GM23338 (cell line): ENCODE data around the gene TMEM132D. TPM values are rescaled to one million over a fixed set of nuclear protein-coding genes. Genes with fewer than 3 reads are reported as not detected.

Source experiments
- ATAC-seq: fragments of 200-7000 bp; cut with Tn5 transposase; 3 replicates; pipeline ENCODE4 v1.9.1; 2020
- DNase-seq: peaks from one replicate; pipeline ENCODE4 v3.0.0-alpha.2; 2015; ENCODE audit warnings: low spot score
- H2AFZ ChIP-seq: fragments of 200-600 bp; sonication (generic); 2 replicates; pipeline ENCODE4 v1.8.0; 2016; ENCODE audit warnings: antibody characterized with exemption, mild to moderate bottlenecking, moderate library complexity
- H3F3A ChIP-seq: fragments of 200-600 bp; sonication (generic); replicated peaks from 2 replicates; pipeline ENCODE4 v1.8.0; 2017; ENCODE audit warnings: antibody characterized with exemption, mixed run types, low read depth
- H3K27ac ChIP-seq: fragments of 200-600 bp; sonication (generic); 2 replicates; pipeline ENCODE4 v1.6.1; 2016; ENCODE audit warnings: low read depth
- H3K27me3 ChIP-seq: fragments of 200-600 bp; sonication (generic); 2 replicates; pipeline ENCODE4 v1.8.0; 2016; ENCODE audit warnings: mild to moderate bottlenecking, mixed run types, moderate library complexity; ENCODE audit not compliant: insufficient read depth
- H3K36me3 ChIP-seq: fragments of 200-600 bp; sonication (generic); 2 replicates; pipeline ENCODE4 v1.8.0; 2016; ENCODE audit warnings: mild to moderate bottlenecking; ENCODE audit not compliant: insufficient read depth
- H3K4me1 ChIP-seq: fragments of 200-600 bp; sonication (generic); 2 replicates; pipeline ENCODE4 v1.8.0; 2016; ENCODE audit warnings: mild to moderate bottlenecking, moderate library complexity; ENCODE audit not compliant: insufficient read depth
- H3K4me2 ChIP-seq: fragments of 200-600 bp; sonication (generic); 2 replicates; pipeline ENCODE4 v1.7.1; 2017; ENCODE audit warnings: mixed run types
- H3K4me3 ChIP-seq: fragments of 200-600 bp; sonication (generic); 2 replicates; pipeline ENCODE4 v1.6.1; 2016; ENCODE audit warnings: mixed run types
- H3K79me2 ChIP-seq: fragments of 200-600 bp; sonication (generic); replicated peaks from 2 replicates; pipeline ENCODE4 v1.8.0; 2017; ENCODE audit warnings: mild to moderate bottlenecking; ENCODE audit not compliant: insufficient read depth
- H3K9me2 ChIP-seq: fragments of 200-600 bp; sonication (generic); 2 replicates; pipeline ENCODE4 v1.8.0; 2017; ENCODE audit not compliant: insufficient read depth
- H4K20me1 ChIP-seq: fragments of 200-600 bp; sonication (generic); replicated peaks from 2 replicates; pipeline ENCODE4 v1.8.0; 2017; ENCODE audit warnings: mild to moderate bottlenecking; ENCODE audit not compliant: insufficient read depth
- H3K27ac Mint-ChIP-seq: 2 replicates; pipeline ENCODE4 v1.8.0; 2020; ENCODE audit warnings: inconsistent platforms, mild to moderate bottlenecking, moderate library complexity, mixed read lengths
- H3K27me3 Mint-ChIP-seq: 3 replicates; pipeline ENCODE4 v1.8.0; 2022; ENCODE audit warnings: low read depth, mild to moderate bottlenecking, moderate library complexity, mixed read lengths, inconsistent platforms; ENCODE audit not compliant: insufficient read depth, poor library complexity
- H3K36me3 Mint-ChIP-seq: 3 replicates; pipeline ENCODE4 v1.8.0; 2021; ENCODE audit warnings: low read depth, mild to moderate bottlenecking, inconsistent platforms, moderate library complexity, mixed read lengths
- H3K4me1 Mint-ChIP-seq: 3 replicates; pipeline ENCODE4 v1.8.0; 2020; ENCODE audit warnings: mild to moderate bottlenecking, inconsistent platforms, mixed read lengths
- H3K4me3 Mint-ChIP-seq: 3 replicates; pipeline ENCODE4 v1.8.0; 2021; ENCODE audit warnings: moderate library complexity, mild to moderate bottlenecking, inconsistent platforms, mixed read lengths
- H3K9me3 Mint-ChIP-seq: 3 replicates; pipeline ENCODE4 v1.8.0; 2020; ENCODE audit warnings: moderate library complexity, mild to moderate bottlenecking, inconsistent platforms, mixed read lengths
- CREB1 ChIP-seq: fragments of 250-450 bp; sonication (Bioruptor Pico); IDR thresholded peaks from 2 replicates; pipeline ENCODE4 v1.5.0; 2020; ENCODE audit warnings: low read depth, mild to moderate bottlenecking, moderate library complexity
- ETS1 ChIP-seq: IDR thresholded peaks from 2 replicates; pipeline ENCODE4 v1.6.1; 2016; ENCODE audit warnings: antibody characterized with exemption
- EZH2 ChIP-seq: fragments of 200-600 bp; sonication (generic); IDR thresholded peaks from one replicate; pipeline ENCODE4 v1.8.0; 2017; ENCODE audit warnings: antibody characterized with exemption, mild to moderate bottlenecking, low read depth; ENCODE audit not compliant: unreplicated experiment
- JUNB ChIP-seq: IDR thresholded peaks from one replicate; pipeline ENCODE4 v1.6.1; 2016; ENCODE audit warnings: antibody characterized with exemption; ENCODE audit not compliant: unreplicated experiment
- NANOG ChIP-seq: IDR thresholded peaks from 2 replicates; pipeline ENCODE4 v1.6.1; 2016; ENCODE audit warnings: antibody characterized with exemption, borderline replicate concordance
- STAT1 ChIP-seq: IDR thresholded peaks from one replicate; pipeline ENCODE4 v1.6.1; 2016; ENCODE audit warnings: antibody characterized with exemption; ENCODE audit not compliant: unreplicated experiment
- ZNF114 ChIP-seq: fragments of 250-450 bp; sonication (Bioruptor Pico); IDR thresholded peaks from 2 replicates; pipeline ENCODE4 v1.5.0; 2020; ENCODE audit warnings: mild to moderate bottlenecking, moderate library complexity
- ZNF331 ChIP-seq: fragments of 250-450 bp; sonication (Bioruptor Pico); IDR thresholded peaks from 2 replicates; pipeline ENCODE4 v1.5.0; 2020; ENCODE audit warnings: low read depth, mild to moderate bottlenecking, moderate library complexity
- ZNF462 ChIP-seq: fragments of 250-450 bp; sonication (Bioruptor Pico); IDR thresholded peaks from 2 replicates; pipeline ENCODE4 v1.5.0; 2020; ENCODE audit warnings: mild to moderate bottlenecking, moderate library complexity
- polyA plus RNA-seq: library from polyadenylated mRNA; unstranded; fragments of >200 nt; fragmentation: Nextera tagmentation; extraction: Ambion mirVana; gene quantifications from 2 replicates; pipeline ENCODE4 v1.2.1, GENCODE V29; 2016
- total RNA-seq: library from RNA; depleted of rRNA; stranded (reverse); fragments of >200 nt; shearing (Covaris generic); gene quantifications from 2 replicates; pipeline ENCODE4 v1.2.3, GENCODE V29; 2014

The TMEM132D gene
- total and polyA plus RNA-seq, 2 experiments from 2014 or later = 0.44 to 5.3 TPM

DNA sequence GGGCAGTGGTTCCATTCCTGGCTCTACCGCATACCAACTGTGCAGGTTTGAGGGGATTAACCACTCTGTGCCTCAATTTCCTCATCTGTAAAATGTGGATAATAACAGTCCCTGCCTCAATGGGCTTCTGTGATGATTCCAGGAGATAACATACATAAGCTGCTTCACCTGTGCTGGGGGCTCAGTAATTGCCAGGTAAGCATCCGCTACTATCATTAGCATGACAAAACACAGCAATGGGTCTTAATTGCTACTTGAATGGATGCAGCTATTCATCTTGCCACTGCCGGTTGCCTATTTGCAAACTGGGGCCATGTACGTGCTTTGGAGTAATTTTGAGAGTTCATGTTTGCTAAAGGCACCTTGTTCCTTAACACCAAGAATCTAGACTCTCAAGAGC, 132.6 kb downstream of the TMEM132D start:
- Histone ChIP-seq H3K79me2 (no peaks in the 10 kb centered on the region), H3K27me3 (no peaks in the 10 kb centered on the region), H3K9me2 (no peaks in the 10 kb centered on the region), H3K27ac (peak overlapping the region; percentile 67; the same call in 1 of the 2 replicates), H4K20me1 (no peaks in the 10 kb centered on the region), H3K4me2 (peak overlapping the region; percentile 24; the same call in 1 of the 2 replicates), H3K4me3 (peak overlapping the region; percentile 8; the same call in 1 of the 2 replicates), H3F3A (no peaks in the 10 kb centered on the region), H3K36me3 (0 out of 2 replicates have a peak, but pooled peaks cover under 1% of the 10 kb centered on the region), H3K4me1 (peaks cover 18% of the 10 kb centered on the region), H2AFZ (no peak overlapping the region)
- ATAC-seq = no peak
- no peak overlapping the region for H3K27ac Mint-ChIP-seq
- H3K27me3 Mint-ChIP-seq = peaks cover 3% of the 10 kb centered on the region
- DNase-seq = peak; percentile 65
- H3K4me1 Mint-ChIP-seq = no peaks in the 10 kb centered on the region
- H3K4me3 Mint-ChIP-seq = no peak overlapping the region
- H3K9me3 Mint-ChIP-seq = peaks cover 100% of the 10 kb centered on the region
- H3K36me3 Mint-ChIP-seq = peaks cover 45% of the 10 kb centered on the region
- TF ChIP-seq ZNF114 (CRISPR knock-in tag) (no peak), NANOG (peak; percentile 99)

DNA sequence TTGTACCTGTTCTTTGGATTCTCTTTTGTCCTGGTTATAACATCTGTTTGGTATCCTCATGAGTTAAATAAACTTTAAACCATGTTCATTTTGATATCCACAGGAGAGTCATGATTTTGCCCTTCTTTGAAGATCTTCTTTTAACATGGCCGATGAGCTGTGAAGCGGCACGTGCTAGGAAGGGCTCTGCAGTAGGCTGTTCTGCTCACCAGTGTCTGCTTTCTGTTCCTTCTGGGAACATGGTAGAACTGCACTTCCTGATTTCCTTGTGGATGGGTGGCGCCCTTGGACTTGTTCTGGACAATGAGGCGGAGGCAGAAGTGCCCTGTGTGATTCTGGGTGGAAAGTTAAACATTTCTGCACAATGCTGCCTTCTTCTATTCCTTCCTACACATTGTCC, 138.1 kb downstream of the TMEM132D start:
- Histone ChIP-seq H3K4me1 (peaks cover 4% of the 10 kb centered on the region; the same call in 1 of the 2 replicates), H3F3A (no peaks in the 10 kb centered on the region), H2AFZ (no peak overlapping the region), H4K20me1 (no peaks in the 10 kb centered on the region), H3K79me2 (no peaks in the 10 kb centered on the region), H3K4me3 (no peak overlapping the region), H3K9me2 (no peaks in the 10 kb centered on the region), H3K27ac (no peak overlapping the region), H3K36me3 (peaks cover 9% of the 10 kb centered on the region; the same call in 1 of the 2 replicates), H3K27me3 (no peaks in the 10 kb centered on the region), H3K4me2 (no peak overlapping the region)
- ATAC-seq = no peak
- H3K4me3 Mint-ChIP-seq = no peak overlapping the region
- peaks cover 100% of the 10 kb centered on the region for H3K9me3 Mint-ChIP-seq
- TF ChIP-seq ZNF331 (peak; percentile 55; the same call in 1 of the 2 replicates), STAT1 (no peak)
- no peaks in the 10 kb centered on the region for H3K4me1 Mint-ChIP-seq
- peaks cover 7% of the 10 kb centered on the region for H3K27me3 Mint-ChIP-seq
- peaks cover 44% of the 10 kb centered on the region for H3K36me3 Mint-ChIP-seq
- no peak for DNase-seq
- no peak overlapping the region for H3K27ac Mint-ChIP-seq

DNA sequence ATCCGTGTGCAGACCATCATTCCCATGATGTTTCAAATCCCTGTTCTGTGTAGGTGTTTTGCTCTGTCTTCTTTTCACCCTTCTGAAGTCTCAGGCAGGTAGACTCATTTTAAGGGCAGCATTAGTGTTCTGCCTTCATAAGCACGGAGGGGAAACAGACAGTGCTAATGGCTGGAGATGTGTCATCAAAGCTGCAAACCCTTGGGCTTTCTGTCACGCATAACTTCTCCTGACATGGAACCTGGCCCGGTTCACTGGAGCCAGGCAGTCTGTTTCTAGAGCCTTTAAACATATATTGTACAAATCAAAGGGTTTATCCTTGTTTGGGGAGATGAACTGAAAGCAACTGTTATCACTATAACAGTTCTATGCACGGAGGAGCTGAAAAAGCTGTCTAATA, 141.4 kb downstream of the TMEM132D start:
- peaks cover 9% of the 10 kb centered on the region; the same call in 1 of the 2 replicates for H3K36me3 ChIP-seq
- Mint-ChIP-seq H3K27me3 (peaks cover 8% of the 10 kb centered on the region), H3K4me3 (no peak overlapping the region), H3K36me3 (peaks cover 50% of the 10 kb centered on the region), H3K9me3 (peaks cover 99% of the 10 kb centered on the region), H3K27ac (no peak overlapping the region), H3K4me1 (no peaks in the 10 kb centered on the region)
- no peaks in the 10 kb centered on the region for H3F3A ChIP-seq
- H3K27me3 ChIP-seq = no peaks in the 10 kb centered on the region
- H3K27ac ChIP-seq = no peak overlapping the region
- H3K4me2 ChIP-seq = no peak overlapping the region
- no peaks in the 10 kb centered on the region for H3K79me2 ChIP-seq
- DNase-seq (no peak), ATAC-seq (no peak)
- no peaks in the 10 kb centered on the region for H3K4me1 ChIP-seq
- H2AFZ ChIP-seq = no peak overlapping the region
- H3K9me2 ChIP-seq = no peaks in the 10 kb centered on the region
- no peak overlapping the region for H3K4me3 ChIP-seq
- no peaks in the 10 kb centered on the region for H4K20me1 ChIP-seq
- TF ChIP-seq STAT1 = no peak
- no peak for TF ChIP-seq ZNF462 (CRISPR knock-in tag)
- no peak for TF ChIP-seq ETS1
- TF ChIP-seq JUNB = no peak
- TF ChIP-seq CREB1 (CRISPR knock-in tag) = no peak
- no peak for TF ChIP-seq EZH2
- TF ChIP-seq NANOG = no peak
